GM23338 (cell line): ENCODE measurements around the gene ZNF346. TPM values are rescaled to one million over a fixed set of nuclear protein-coding genes. Genes with fewer than 3 reads are reported as not detected.

Experiments
- ATAC-seq: fragments of 200-7000 bp; cut with Tn5 transposase; 3 replicates; pipeline ENCODE4 v1.9.1; 2020
- DNase-seq: peaks from one replicate; pipeline ENCODE4 v3.0.0-alpha.2; 2015; ENCODE audit warnings: low spot score
- H2AFZ ChIP-seq: fragments of 200-600 bp; sonication (generic); 2 replicates; pipeline ENCODE4 v1.8.0; 2016; ENCODE audit warnings: antibody characterized with exemption, mild to moderate bottlenecking, moderate library complexity
- H3F3A ChIP-seq: fragments of 200-600 bp; sonication (generic); replicated peaks from 2 replicates; pipeline ENCODE4 v1.8.0; 2017; ENCODE audit warnings: antibody characterized with exemption, mixed run types, low read depth
- H3K27ac ChIP-seq: fragments of 200-600 bp; sonication (generic); 2 replicates; pipeline ENCODE4 v1.6.1; 2016; ENCODE audit warnings: low read depth
- H3K27me3 ChIP-seq: fragments of 200-600 bp; sonication (generic); 2 replicates; pipeline ENCODE4 v1.8.0; 2016; ENCODE audit warnings: mild to moderate bottlenecking, mixed run types, moderate library complexity; ENCODE audit not compliant: insufficient read depth
- H3K36me3 ChIP-seq: fragments of 200-600 bp; sonication (generic); 2 replicates; pipeline ENCODE4 v1.8.0; 2016; ENCODE audit warnings: mild to moderate bottlenecking; ENCODE audit not compliant: insufficient read depth
- H3K4me1 ChIP-seq: fragments of 200-600 bp; sonication (generic); 2 replicates; pipeline ENCODE4 v1.8.0; 2016; ENCODE audit warnings: mild to moderate bottlenecking, moderate library complexity; ENCODE audit not compliant: insufficient read depth
- H3K4me2 ChIP-seq: fragments of 200-600 bp; sonication (generic); 2 replicates; pipeline ENCODE4 v1.7.1; 2017; ENCODE audit warnings: mixed run types
- H3K4me3 ChIP-seq: fragments of 200-600 bp; sonication (generic); 2 replicates; pipeline ENCODE4 v1.6.1; 2016; ENCODE audit warnings: mixed run types
- H3K79me2 ChIP-seq: fragments of 200-600 bp; sonication (generic); replicated peaks from 2 replicates; pipeline ENCODE4 v1.8.0; 2017; ENCODE audit warnings: mild to moderate bottlenecking; ENCODE audit not compliant: insufficient read depth
- H3K9me2 ChIP-seq: fragments of 200-600 bp; sonication (generic); 2 replicates; pipeline ENCODE4 v1.8.0; 2017; ENCODE audit not compliant: insufficient read depth
- H4K20me1 ChIP-seq: fragments of 200-600 bp; sonication (generic); replicated peaks from 2 replicates; pipeline ENCODE4 v1.8.0; 2017; ENCODE audit warnings: mild to moderate bottlenecking; ENCODE audit not compliant: insufficient read depth
- H3K27ac Mint-ChIP-seq: 2 replicates; pipeline ENCODE4 v1.8.0; 2020; ENCODE audit warnings: inconsistent platforms, mild to moderate bottlenecking, moderate library complexity, mixed read lengths
- H3K27me3 Mint-ChIP-seq: 3 replicates; pipeline ENCODE4 v1.8.0; 2022; ENCODE audit warnings: low read depth, mild to moderate bottlenecking, moderate library complexity, mixed read lengths, inconsistent platforms; ENCODE audit not compliant: insufficient read depth, poor library complexity
- H3K36me3 Mint-ChIP-seq: 3 replicates; pipeline ENCODE4 v1.8.0; 2021; ENCODE audit warnings: low read depth, mild to moderate bottlenecking, inconsistent platforms, moderate library complexity, mixed read lengths
- H3K4me1 Mint-ChIP-seq: 3 replicates; pipeline ENCODE4 v1.8.0; 2020; ENCODE audit warnings: mild to moderate bottlenecking, inconsistent platforms, mixed read lengths
- H3K4me3 Mint-ChIP-seq: 3 replicates; pipeline ENCODE4 v1.8.0; 2021; ENCODE audit warnings: moderate library complexity, mild to moderate bottlenecking, inconsistent platforms, mixed read lengths
- H3K9me3 Mint-ChIP-seq: 3 replicates; pipeline ENCODE4 v1.8.0; 2020; ENCODE audit warnings: moderate library complexity, mild to moderate bottlenecking, inconsistent platforms, mixed read lengths
- CREB1 ChIP-seq: fragments of 250-450 bp; sonication (Bioruptor Pico); IDR thresholded peaks from 2 replicates; pipeline ENCODE4 v1.5.0; 2020; ENCODE audit warnings: low read depth, mild to moderate bottlenecking, moderate library complexity
- CTCF ChIP-seq, 2 experiments: fragments of 200-600 bp in 1 of 2; sonication (generic) in 1 of 2; conservative IDR thresholded peaks; 2 replicates each; pipeline versions ENCODE4 v1.5.1 to v1.6.1; 2016 to 2017; ENCODE audit warnings: antibody characterized with exemption in 2 of 2, low read depth in 2 of 2, mild to moderate bottlenecking in 2 of 2, moderate library complexity in 1 of 2
- ETS1 ChIP-seq: IDR thresholded peaks from 2 replicates; pipeline ENCODE4 v1.6.1; 2016; ENCODE audit warnings: antibody characterized with exemption
- EZH2phosphoT487 ChIP-seq: fragments of 200-600 bp; sonication (generic); IDR thresholded peaks from one replicate; pipeline ENCODE4 v1.8.1; 2018; ENCODE audit warnings: antibody characterized with exemption; ENCODE audit not compliant: unreplicated experiment
- JUNB ChIP-seq: IDR thresholded peaks from one replicate; pipeline ENCODE4 v1.6.1; 2016; ENCODE audit warnings: antibody characterized with exemption; ENCODE audit not compliant: unreplicated experiment
- POLR2AphosphoS5 ChIP-seq: IDR thresholded peaks from 2 replicates; pipeline ENCODE4 v1.6.1; 2016; ENCODE audit warnings: antibody characterized with exemption, low read depth
- STAT1 ChIP-seq: IDR thresholded peaks from one replicate; pipeline ENCODE4 v1.6.1; 2016; ENCODE audit warnings: antibody characterized with exemption; ENCODE audit not compliant: unreplicated experiment
- ZNF114 ChIP-seq: fragments of 250-450 bp; sonication (Bioruptor Pico); IDR thresholded peaks from 2 replicates; pipeline ENCODE4 v1.5.0; 2020; ENCODE audit warnings: mild to moderate bottlenecking, moderate library complexity
- ZNF331 ChIP-seq: fragments of 250-450 bp; sonication (Bioruptor Pico); IDR thresholded peaks from 2 replicates; pipeline ENCODE4 v1.5.0; 2020; ENCODE audit warnings: low read depth, mild to moderate bottlenecking, moderate library complexity
- ZNF462 ChIP-seq: fragments of 250-450 bp; sonication (Bioruptor Pico); IDR thresholded peaks from 2 replicates; pipeline ENCODE4 v1.5.0; 2020; ENCODE audit warnings: mild to moderate bottlenecking, moderate library complexity
- polyA plus RNA-seq: library from polyadenylated mRNA; unstranded; fragments of >200 nt; fragmentation: Nextera tagmentation; extraction: Ambion mirVana; gene quantifications from 2 replicates; pipeline ENCODE4 v1.2.1, GENCODE V29; 2016
- total RNA-seq: library from RNA; depleted of rRNA; stranded (reverse); fragments of >200 nt; shearing (Covaris generic); gene quantifications from 2 replicates; pipeline ENCODE4 v1.2.3, GENCODE V29; 2014
- TF ChIP-seq, protein P1 (sequence below): IDR thresholded peaks from one replicate; pipeline ENCODE4 v1.6.1; 2018; ENCODE audit warnings: antibody characterized with exemption; ENCODE audit not compliant: unreplicated experiment

The ZNF346 gene
- total and polyA plus RNA-seq, 2 experiments from 2014 or later = 11.0 to 27.2 TPM

GRCh38 chr5:177126771-177127170, 104.3 kb downstream of the ZNF346 start (continued):
- TF ChIP-seq, protein P1, sequence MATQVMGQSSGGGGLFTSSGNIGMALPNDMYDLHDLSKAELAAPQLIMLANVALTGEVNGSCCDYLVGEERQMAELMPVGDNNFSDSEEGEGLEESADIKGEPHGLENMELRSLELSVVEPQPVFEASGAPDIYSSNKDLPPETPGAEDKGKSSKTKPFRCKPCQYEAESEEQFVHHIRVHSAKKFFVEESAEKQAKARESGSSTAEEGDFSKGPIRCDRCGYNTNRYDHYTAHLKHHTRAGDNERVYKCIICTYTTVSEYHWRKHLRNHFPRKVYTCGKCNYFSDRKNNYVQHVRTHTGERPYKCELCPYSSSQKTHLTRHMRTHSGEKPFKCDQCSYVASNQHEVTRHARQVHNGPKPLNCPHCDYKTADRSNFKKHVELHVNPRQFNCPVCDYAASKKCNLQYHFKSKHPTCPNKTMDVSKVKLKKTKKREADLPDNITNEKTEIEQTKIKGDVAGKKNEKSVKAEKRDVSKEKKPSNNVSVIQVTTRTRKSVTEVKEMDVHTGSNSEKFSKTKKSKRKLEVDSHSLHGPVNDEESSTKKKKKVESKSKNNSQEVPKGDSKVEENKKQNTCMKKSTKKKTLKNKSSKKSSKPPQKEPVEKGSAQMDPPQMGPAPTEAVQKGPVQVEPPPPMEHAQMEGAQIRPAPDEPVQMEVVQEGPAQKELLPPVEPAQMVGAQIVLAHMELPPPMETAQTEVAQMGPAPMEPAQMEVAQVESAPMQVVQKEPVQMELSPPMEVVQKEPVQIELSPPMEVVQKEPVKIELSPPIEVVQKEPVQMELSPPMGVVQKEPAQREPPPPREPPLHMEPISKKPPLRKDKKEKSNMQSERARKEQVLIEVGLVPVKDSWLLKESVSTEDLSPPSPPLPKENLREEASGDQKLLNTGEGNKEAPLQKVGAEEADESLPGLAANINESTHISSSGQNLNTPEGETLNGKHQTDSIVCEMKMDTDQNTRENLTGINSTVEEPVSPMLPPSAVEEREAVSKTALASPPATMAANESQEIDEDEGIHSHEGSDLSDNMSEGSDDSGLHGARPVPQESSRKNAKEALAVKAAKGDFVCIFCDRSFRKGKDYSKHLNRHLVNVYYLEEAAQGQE = no peak
- TF ChIP-seq JUNB (no peak), CTCF (conservative IDR thresholded peaks at IDR 0.05; ENCODE audit: low read depth in 2 of 2) (no peak), EZH2phosphoT487 (no peak), ZNF114 (no peak), ZNF331 (CRISPR knock-in tag) (no peak), CREB1 (CRISPR knock-in tag) (no peak)

DNA sequence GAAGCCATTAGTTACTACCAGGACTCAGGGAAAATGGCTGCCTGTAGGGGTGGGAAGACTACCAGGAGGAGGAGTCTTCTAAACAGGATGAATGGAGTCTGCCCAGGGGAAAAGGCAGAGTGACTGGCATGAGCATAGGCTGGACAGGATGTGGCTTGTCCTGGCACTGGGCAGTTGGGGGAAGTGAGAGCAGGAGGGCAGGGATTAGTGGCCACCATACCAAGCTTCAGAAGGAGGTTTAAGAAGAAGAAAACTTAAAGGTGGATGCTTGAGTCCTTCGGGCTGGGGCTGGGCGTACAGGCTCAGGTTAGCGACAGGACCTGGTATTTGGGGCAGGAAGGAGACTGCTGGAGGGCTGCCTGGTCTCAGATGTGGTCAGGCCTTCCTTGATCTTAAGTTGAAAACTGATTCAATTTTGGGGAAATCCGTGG, 106.1 kb downstream of the ZNF346 start:
- Mint-ChIP-seq H3K27me3 (peaks cover 20% of the 10 kb centered on the region), H3K36me3 (peaks cover 4% of the 10 kb centered on the region; the same call in 1 of the 3 replicates), H3K27ac (no peak overlapping the region), H3K4me1 (peaks cover 31% of the 10 kb centered on the region), H3K4me3 (no peak overlapping the region; the same call in 2 of the 3 replicates), H3K9me3 (no peaks in the 10 kb centered on the region)
- no peak for ATAC-seq
- Histone ChIP-seq H3K4me3 (no peak overlapping the region), H3K79me2 (peaks cover 13% of the 10 kb centered on the region), H3K36me3 (no peaks in the 10 kb centered on the region), H2AFZ (no peak overlapping the region), H3K4me2 (no peak overlapping the region), H3K27ac (no peak overlapping the region), H3F3A (no peaks in the 10 kb centered on the region; the same call in 1 of the 2 replicates), H3K27me3 (no peaks in the 10 kb centered on the region), H3K9me2 (no peaks in the 10 kb centered on the region; the same call in 1 of the 2 replicates), H4K20me1 (no peaks in the 10 kb centered on the region), H3K4me1 (peaks cover 15% of the 10 kb centered on the region)
- no peak for DNase-seq
- TF ChIP-seq ZNF462 (no peak), EZH2phosphoT487 (no peak), POLR2AphosphoS5 (no peak), JUNB (no peak), STAT1 (no peak), ETS1 (no peak)
